HCT116 (cell line): ENCODE measurements around the gene KLHL33. TPM values are rescaled to one million over a fixed set of nuclear protein-coding genes. Genes with fewer than 3 reads are reported as not detected.

ENCODE experiments used
- ATAC-seq: fragments of 200-7000 bp; cut with Tn5 transposase; 2 replicates; pipeline ENCODE4 v1.9.1; 2020; ENCODE audit warnings: mild to moderate bottlenecking, moderate library complexity
- BruUV-seq: library from RNA; stranded (reverse); fragments of 400-500 nt; replicated peaks from 2 replicates; lab custom pipeline; 2021; lab: Mats Ljungman, UMichigan
- CTCF ChIA-PET: fragments of 300-600 bp; sonication (Branson Sonifier 250); formaldehyde crosslinking; loops from one replicate; lab custom pipeline; 2021; ENCODE audit warnings: antibody characterized with exemption; lab: Charles Lee
- POLR2A ChIA-PET: fragments of 300-600, 350-600 bp; sonication (Branson Sonifier 250); formaldehyde crosslinking; loops from one replicate; lab custom pipeline; 2021; ENCODE audit warnings: antibody characterized with exemption; lab: Charles Lee
- RAD21 ChIA-PET, 2 experiments: fragments of 300-600 bp; sonication (Branson Sonifier 250); formaldehyde crosslinking; loops; one replicate each; lab custom pipeline; 2023; ENCODE audit warnings: low total read pairs in 2 of 2; ENCODE audit not compliant: uncharacterized antibody in 2 of 2, unreplicated experiment in 2 of 2, low non-redundant PET in 1 of 2; lab: Charles Lee
- DNase-seq: peaks from one replicate; pipeline ENCODE4 v3.0.0-alpha.2; 2010; ENCODE audit warnings: low read depth, low spot score
- H2AFZ ChIP-seq: fragments of 200-600 bp; shearing (Covaris generic), sonication (generic); 2 replicates; pipeline ENCODE4 v1.6.1; 2017; ENCODE audit warnings: low read depth, mixed run types, mixed read lengths, antibody characterized with exemption, low read length; ENCODE audit not compliant: poor library complexity, severe bottlenecking
- H3K27ac ChIP-seq: 2 replicates; pipeline ENCODE4 v1.5.1; 2012; ENCODE audit warnings: low read depth, low read length
- H3K27me3 ChIP-seq: fragments of 200-600 bp; sonication (generic); 2 replicates; pipeline ENCODE4 v1.6.1; 2016; ENCODE audit warnings: mixed run types, low read length, mixed read lengths; ENCODE audit not compliant: insufficient read depth
- H3K36me3 ChIP-seq, 2 experiments: fragments of 200-500 bp in 1 of 2; fragments of 200-600 bp in 1 of 2; sonication (Bioruptor generic) in 1 of 2; sonication (generic) in 1 of 2; 2 replicates each; pipeline versions ENCODE4 v1.5.1 to v1.6.1; 2014 to 2016; ENCODE audit warnings: low read length in 2 of 2, inconsistent platforms in 1 of 2, mixed read lengths in 1 of 2, mixed run types in 1 of 2; ENCODE audit not compliant: insufficient read depth in 2 of 2, control insufficient read depth in 1 of 2
- H3K4me1 ChIP-seq, 2 experiments: fragments of 200-600 bp in 1 of 2; sonication (generic) in 1 of 2; 2 replicates each; pipeline versions ENCODE4 v1.5.1 to v1.6.1; 2012 to 2017; ENCODE audit warnings: low read length in 2 of 2, inconsistent platforms in 1 of 2, mild to moderate bottlenecking in 1 of 2, mixed read lengths in 1 of 2, mixed run types in 1 of 2, moderate library complexity in 1 of 2; ENCODE audit not compliant: insufficient read depth in 2 of 2, control insufficient read depth in 1 of 2
- H3K4me2 ChIP-seq: fragments of 200-600 bp; sonication (generic); 2 replicates; pipeline ENCODE4 v1.6.1; 2017; ENCODE audit warnings: mixed run types, low read length, mixed read lengths
- H3K4me3 ChIP-seq, 2 experiments: fragments of 200-600 bp in 1 of 2; sonication (generic) in 1 of 2; replicated peaks in 1 of 2; 2 replicates each; pipeline ENCODE4 v1.5.1; 2011 to 2016; ENCODE audit warnings: low read length in 2 of 2, control low read depth in 1 of 2, low read depth in 1 of 2, mild to moderate bottlenecking in 1 of 2, mixed read lengths in 1 of 2, mixed run types in 1 of 2
- H3K79me2 ChIP-seq: fragments of 200-600 bp; sonication (generic); 2 replicates; pipeline ENCODE4 v1.6.1; 2017; ENCODE audit warnings: mild to moderate bottlenecking, mixed run types, low read length, moderate library complexity, mixed read lengths; ENCODE audit not compliant: insufficient read depth
- H3K9ac ChIP-seq: fragments of 200-600 bp; sonication (generic); 2 replicates; pipeline ENCODE4 v1.6.1; 2016; ENCODE audit warnings: low read length, mixed read lengths
- H3K9me2 ChIP-seq: fragments of 200-600 bp; sonication (generic), shearing (Covaris generic); 2 replicates; pipeline ENCODE4 v1.6.1; 2017; ENCODE audit warnings: mixed run types, mild to moderate bottlenecking, moderate library complexity; ENCODE audit not compliant: insufficient read depth
- H3K9me3 ChIP-seq, 2 experiments: fragments of 200-500 bp in 1 of 2; fragments of 200-600 bp in 1 of 2; sonication (Bioruptor generic) in 1 of 2; sonication (generic) in 1 of 2; 2 replicates each; pipeline ENCODE4 v1.6.1; 2014 to 2017; ENCODE audit warnings: low read length in 2 of 2, mixed read lengths in 2 of 2, inconsistent platforms in 1 of 2, low read depth in 1 of 2, mild to moderate bottlenecking in 1 of 2, mixed run types in 1 of 2, moderate library complexity in 1 of 2; ENCODE audit not compliant: control insufficient read depth in 1 of 2, insufficient read depth in 1 of 2
- H4K20me1 ChIP-seq: fragments of 200-600 bp; sonication (generic), shearing (Covaris generic); 2 replicates; pipeline ENCODE4 v1.6.1; 2017; ENCODE audit warnings: mixed run types, mild to moderate bottlenecking, moderate library complexity; ENCODE audit not compliant: insufficient read depth
- EGR1 ChIP-seq: IDR thresholded peaks from 2 replicates; pipeline ENCODE4 v1.6.1; 2012; ENCODE audit warnings: low read depth
- ELF1 ChIP-seq: IDR thresholded peaks from 2 replicates; pipeline ENCODE4 v1.6.1; 2012; ENCODE audit warnings: low read depth, borderline replicate concordance
- EZH2 ChIP-seq: fragments of 200-600 bp; sonication (generic); IDR thresholded peaks from 2 replicates; pipeline ENCODE4 v1.6.1; 2017; ENCODE audit warnings: antibody characterized with exemption, mixed run types
- EZH2phosphoT487 ChIP-seq: fragments of 200-600 bp; IDR thresholded peaks from 2 replicates; pipeline ENCODE4 v1.6.1; 2018; ENCODE audit warnings: antibody characterized with exemption, borderline replicate concordance
- FOSL1 ChIP-seq: IDR thresholded peaks from 2 replicates; pipeline ENCODE4 v1.6.1; 2012; ENCODE audit warnings: low read depth
- SIN3A ChIP-seq: IDR thresholded peaks from 2 replicates; pipeline ENCODE4 v1.6.1; 2012; ENCODE audit warnings: low read depth
- SP1 ChIP-seq: IDR thresholded peaks from 2 replicates; pipeline ENCODE4 v1.6.1; 2012; ENCODE audit warnings: low read depth
- TCF7L2 ChIP-seq: IDR thresholded peaks from 2 replicates; pipeline ENCODE4 v1.7.0; 2011; ENCODE audit warnings: borderline replicate concordance, inconsistent platforms; ENCODE audit not compliant: insufficient read depth, insufficient read length; ENCODE audit errors: extremely low read depth
- YY1 ChIP-seq: IDR thresholded peaks from 2 replicates; pipeline ENCODE4 v1.6.1; 2011; ENCODE audit warnings: low read length, low read depth, moderate library complexity, mild to moderate bottlenecking; ENCODE audit not compliant: insufficient replicate concordance; ENCODE audit errors: extremely low read depth
- intact Hi-C: fragments of 100-400 bp; cut with micrococcal nuclease; formaldehyde crosslinking; loops from 2 replicates; pipeline ENCODE4 v1.10.0; 2022
- total RNA-seq: library from RNA; stranded (reverse); gene quantifications from one replicate; pipeline ENCODE4 v1.2.1, GENCODE V29; 2021; ENCODE audit not compliant: unreplicated experiment
- TF ChIP-seq, protein P1 (sequence below): IDR thresholded peaks from 2 replicates; pipeline ENCODE4 v1.6.1; 2012

The KLHL33 gene
- total RNA-seq, 1 experiment from 2014 or later: 0.05 TPM

DNA sequence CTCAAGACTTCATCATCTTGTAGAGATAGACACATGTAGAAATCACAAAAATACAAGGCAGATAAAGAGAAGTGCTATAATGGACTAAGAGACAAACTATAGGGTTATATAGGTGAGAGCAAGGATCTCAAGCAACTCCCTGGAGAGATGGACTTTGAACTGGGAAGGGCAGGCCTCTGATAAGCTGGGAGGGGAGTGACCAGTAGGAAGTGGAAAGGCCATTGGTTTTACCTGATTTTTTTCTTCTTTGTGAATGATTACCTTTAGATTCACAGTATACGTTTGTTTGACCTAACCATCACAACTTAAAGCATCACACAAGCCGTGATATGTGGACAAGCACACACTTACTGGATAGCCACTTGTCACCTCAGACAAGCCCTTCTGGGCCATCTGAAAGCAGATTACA, 17.5 kb downstream of the KLHL33 start:
- DNase-seq (no peak), ATAC-seq (no peak)
- Histone ChIP-seq H4K20me1 (no peaks in the 10 kb centered on the region), H3K27me3 (no peaks in the 10 kb centered on the region), H3K4me3 (no peak overlapping the region), H3K9me2 (no peaks in the 10 kb centered on the region), H3K9ac (no peak overlapping the region), H3K27ac (no peak overlapping the region), H3K4me2 (no peak overlapping the region), H2AFZ (no peak overlapping the region), H3K79me2 (no peaks in the 10 kb centered on the region), H3K36me3 (no peaks in the 10 kb centered on the region), H3K9me3 (no peaks in the 10 kb centered on the region), H3K4me1 (peaks cover 8 to 22% of the 10 kb centered on the region in 2 experiments; a peak in 3 of 4 replicates)
- RAD21 ChIA-PET: no interaction called here
- POLR2A ChIA-PET: no interaction called here
- intact Hi-C loops: no loop called here
- BruUV-seq: no TSS peak
- CTCF ChIA-PET: no interaction called here
- TF ChIP-seq EGR1 (no peak), SIN3A (no peak), TCF7L2 (no peak), YY1 (no peak), EZH2 (no peak), FOSL1 (no peak), SP1 (no peak), ELF1 (no peak), EZH2phosphoT487 (no peak)
- TF ChIP-seq, protein P1, sequence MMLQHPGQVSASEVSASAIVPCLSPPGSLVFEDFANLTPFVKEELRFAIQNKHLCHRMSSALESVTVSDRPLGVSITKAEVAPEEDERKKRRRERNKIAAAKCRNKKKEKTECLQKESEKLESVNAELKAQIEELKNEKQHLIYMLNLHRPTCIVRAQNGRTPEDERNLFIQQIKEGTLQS: no peak
